Liver (tissue), 9 donors: Measurements from ENCODE around the gene TP53TG5. TPM values are rescaled to one million over a fixed set of nuclear protein-coding genes. Genes with fewer than 3 reads are reported as not detected.

Experiments used
- DNase-seq: peaks from one replicate; pipeline ENCODE4 v3.0.0-alpha.2; 2017; ENCODE audit warnings: low spot score
- H3K27ac ChIP-seq, 2 donors: one replicate each; pipeline ENCODE4 v1.7.0; 2013; ENCODE audit warnings: inconsistent platforms in 2 of 2, low read length in 2 of 2, control low read depth in 1 of 2, low read depth in 1 of 2, mild to moderate bottlenecking in 1 of 2
- H3K27me3 ChIP-seq, 4 donors: one replicate each; pipeline versions ENCODE4 v1.6.1 to v1.7.0; 2013; ENCODE audit warnings: low read length in 3 of 4, inconsistent platforms in 1 of 4, mild to moderate bottlenecking in 1 of 4, moderate library complexity in 1 of 4; ENCODE audit not compliant: control insufficient read depth in 4 of 4, insufficient read depth in 4 of 4
- H3K36me3 ChIP-seq, 4 donors: one replicate each; pipeline versions ENCODE4 v1.6.1 to v1.7.0; 2013; ENCODE audit warnings: low read length in 3 of 4, mild to moderate bottlenecking in 3 of 4, low read depth in 1 of 4, moderate library complexity in 1 of 4; ENCODE audit not compliant: control insufficient read depth in 4 of 4, insufficient read depth in 3 of 4
- H3K4me1 ChIP-seq, 4 donors: one replicate each; pipeline versions ENCODE4 v1.6.1 to v1.7.0; 2013; ENCODE audit warnings: low read length in 3 of 4, mild to moderate bottlenecking in 3 of 4, moderate library complexity in 1 of 4; ENCODE audit not compliant: control insufficient read depth in 4 of 4, insufficient read depth in 4 of 4
- H3K4me3 ChIP-seq, 3 donors: one replicate each; pipeline versions ENCODE4 v1.6.1 to v1.7.0; 2013; ENCODE audit warnings: low read length in 3 of 3, control low read depth in 1 of 3, low read depth in 1 of 3, mild to moderate bottlenecking in 1 of 3
- H3K9ac ChIP-seq, 2 donors: one replicate each; pipeline ENCODE4 v1.7.0; 2013; ENCODE audit warnings: low read length in 2 of 2, mild to moderate bottlenecking in 2 of 2, moderate library complexity in 2 of 2, control low read depth in 1 of 2, low read depth in 1 of 2
- H3K9me3 ChIP-seq, 4 donors: one replicate each; pipeline versions ENCODE4 v1.6.1 to v1.7.0; 2013; ENCODE audit warnings: low read length in 3 of 4; ENCODE audit not compliant: control insufficient read depth in 4 of 4
- FOXA2 ChIP-seq: IDR thresholded peaks from 2 replicates; pipeline ENCODE4 v1.6.1; 2016; ENCODE audit warnings: antibody characterized with exemption
- GABPA ChIP-seq, 2 donors: IDR thresholded peaks in 1 of 2; conservative IDR thresholded peaks in 1 of 2; 2 replicates each; pipeline ENCODE4 v1.6.1; 2016; ENCODE audit warnings: antibody characterized with exemption in 2 of 2, mild to moderate bottlenecking in 1 of 2, moderate library complexity in 1 of 2
- HNF4A ChIP-seq, 2 donors: conservative IDR thresholded peaks; 2 replicates each; pipeline ENCODE4 v1.6.1; 2016; ENCODE audit warnings: antibody characterized with exemption in 2 of 2, mild to moderate bottlenecking in 2 of 2
- JUND ChIP-seq, 2 donors: IDR thresholded peaks; 2 replicates each; pipeline ENCODE4 v1.6.1; 2016; ENCODE audit warnings: antibody characterized with exemption in 2 of 2
- MAX ChIP-seq: IDR thresholded peaks from 2 replicates; pipeline ENCODE4 v1.6.1; 2016; ENCODE audit warnings: antibody characterized with exemption
- NR2F2 ChIP-seq: IDR thresholded peaks from 2 replicates; pipeline ENCODE4 v1.6.1; 2016; ENCODE audit warnings: antibody characterized with exemption
- RAD21 ChIP-seq, 2 donors: IDR thresholded peaks; 2 replicates each; pipeline ENCODE4 v1.6.1; 2016; ENCODE audit warnings: antibody characterized with exemption in 2 of 2, mild to moderate bottlenecking in 2 of 2
- RXRA ChIP-seq, 2 donors: IDR thresholded peaks; 2 replicates each; pipeline ENCODE4 v1.6.1; 2017 to 2018; ENCODE audit warnings: antibody characterized with exemption in 2 of 2, mild to moderate bottlenecking in 1 of 2
- SP1 ChIP-seq: IDR thresholded peaks from 2 replicates; pipeline ENCODE4 v1.6.1; 2018; ENCODE audit warnings: antibody characterized with exemption, mild to moderate bottlenecking
- YY1 ChIP-seq: IDR thresholded peaks from 2 replicates; pipeline ENCODE4 v1.6.1; 2016; ENCODE audit warnings: antibody characterized with exemption, mild to moderate bottlenecking
- ZBTB33 ChIP-seq: IDR thresholded peaks from 2 replicates; pipeline ENCODE4 v1.6.1; 2016; ENCODE audit warnings: antibody characterized with exemption
- WGBS: extraction: QIAGEN DNeasy Blood & Tissue Kit; methylation state at CpG from one replicate; pipeline ENCODE4 v1.1.7; 2013; 5-methylcytosine and 5-hydroxymethylcytosine counted together
- polyA plus RNA-seq, 2 donors: library from polyadenylated mRNA; stranded (reverse) in 1 of 2; unstranded in 1 of 2; fragments of 200-250 nt in 1 of 2; fragments of >200 nt in 1 of 2; fragmentation: Nextera tagmentation in 1 of 2; extraction: Ambion mirVana in 1 of 2; gene quantifications; one replicate each; pipeline versions ENCODE4 v1.2.1 to v1.2.3, GENCODE V29; 2013 to 2015
- total RNA-seq, 2 donors: library from RNA; depleted of rRNA; stranded (reverse); fragments of >200 nt; gene quantifications; one replicate each; pipeline ENCODE4 v1.2.3, GENCODE V29; 2014
- donor health status: healthy.
- donor health status: healthy.
- donor health status: healthy.
- donor health status: healthy.
- donor health status: healthy.

Gene TP53TG5
- total RNA-seq (not detected), polyA plus RNA-seq (not detected)

GRCh38 chr20:45378191-45378590, at the start of gene TP53TG5:
Gene TP53TG5, minus strand, starts transcription at chr20:45378325. Its CDS starts 89 bp downstream, at chr20:45378236.
- no peaks in the 10 kb centered on the region for H3K27me3 ChIP-seq
- H3K9ac ChIP-seq, result no peak within 1 kb of the TSS
- no peaks in the 10 kb centered on the region for H3K9me3 ChIP-seq
- WGBS, result 94% methylated on average over 1 of the region's 1 CpG
- no peak within 1 kb of the TSS for H3K4me3 ChIP-seq
- TF ChIP-seq GABPA (IDR thresholded peaks at IDR 0.05 in 1 of 2, conservative IDR thresholded peaks at IDR 0.05 in 1 of 2), result no peak
- TF ChIP-seq FOXA2, result no peak
- DNase-seq, result no peak
- no peak within 1 kb of the TSS for H3K27ac ChIP-seq
- H3K4me1 ChIP-seq, result peaks cover 2 to 8% (median 2%) of the 10 kb centered on the region in 4 donors
- H3K36me3 ChIP-seq, result peaks cover 0 to 2% (median 0%) of the 10 kb centered on the region in 4 donors

GRCh38 chr20:45427236-45428149, 49.4 kb upstream of the TP53TG5 start:
- Histone ChIP-seq H3K36me3 (peaks cover 16 to 33% (median 23%) of the 10 kb centered on the region in 4 donors), H3K27me3 (no peaks in the 10 kb centered on the region), H3K4me1 (no peaks in the 10 kb centered on the region), H3K27ac (no peak overlapping the region), H3K9ac (no peak overlapping the region), H3K9me3 (no peaks in the 10 kb centered on the region), H3K4me3 (no peak overlapping the region)
- 79% methylated on average over 14 of the region's 14 CpGs for WGBS
- no peak for TF ChIP-seq HNF4A (conservative IDR thresholded peaks at IDR 0.05)
- no peak for TF ChIP-seq RXRA (IDR thresholded peaks at IDR 0.05)
- no peak for TF ChIP-seq ZBTB33
- TF ChIP-seq NR2F2, result no peak
- no peak for DNase-seq

GRCh38 chr20:45426320-45427016, 48.3 kb upstream of the TP53TG5 start:
- TF ChIP-seq JUND (IDR thresholded peaks at IDR 0.05) (no peak), MAX (no peak), HNF4A (conservative IDR thresholded peaks at IDR 0.05) (no peak), SP1 (no peak), RAD21 (IDR thresholded peaks at IDR 0.05) (no peak), YY1 (no peak), GABPA (IDR thresholded peaks at IDR 0.05 in 1 of 2, conservative IDR thresholded peaks at IDR 0.05 in 1 of 2) (no peak)
- DNase-seq, result no peak
- Histone ChIP-seq H3K4me3 (no peak overlapping the region), H3K36me3 (peaks cover 18 to 37% (median 30%) of the 10 kb centered on the region in 4 donors), H3K27me3 (no peaks in the 10 kb centered on the region), H3K27ac (no peak overlapping the region), H3K9me3 (no peaks in the 10 kb centered on the region), H3K9ac (no peak overlapping the region), H3K4me1 (no peaks in the 10 kb centered on the region)
- WGBS, result 90% methylated on average over 5 of the region's 5 CpGs
